ENCODE data around the gene PRDM16.

The PRDM16 gene

GRCh38 chr1:3423896-3424611 is 355.1 kb downstream of the PRDM16 start:
- in situ Hi-C loops (cut with MboI; ENCODE audit: low sequenced_read_pairs, unreplicated experiment): no loop called here
- no peak for DNase-seq (ENCODE audit: low spot score)
- TF ChIP-seq CTCF (IDR thresholded peaks at IDR 0.05; ENCODE audit: borderline replicate concordance, control extremely low read depth, extremely low read depth, insufficient read depth, missing control alignments): no peak

GRCh38 chr1:3425486-3426215 is 356.6 kb downstream of the PRDM16 start:
- in situ Hi-C loops (cut with MboI; ENCODE audit: low sequenced_read_pairs, unreplicated experiment): no loop called here
- no peak for TF ChIP-seq CTCF (IDR thresholded peaks at IDR 0.05; ENCODE audit: borderline replicate concordance, control extremely low read depth, extremely low read depth, insufficient read depth, missing control alignments)
- DNase-seq (ENCODE audit: low spot score): no peak

GRCh38 chr1:3426956-3427535 is 358.0 kb downstream of the PRDM16 start:
- no peak for DNase-seq (ENCODE audit: low spot score)
- TF ChIP-seq CTCF (IDR thresholded peaks at IDR 0.05; ENCODE audit: borderline replicate concordance, control extremely low read depth, extremely low read depth, insufficient read depth, missing control alignments): no peak
- in situ Hi-C loops (cut with MboI; ENCODE audit: low sequenced_read_pairs, unreplicated experiment): no loop called here

- in situ Hi-C loops (cut with MboI; ENCODE audit: low sequenced_read_pairs, unreplicated experiment): no loop called here
- TF ChIP-seq CTCF (IDR thresholded peaks at IDR 0.05; ENCODE audit: borderline replicate concordance, control extremely low read depth, extremely low read depth, insufficient read depth, missing control alignments): no peak
- no peak for DNase-seq (ENCODE audit: low spot score)
Measured at GRCh38 chr1:3427711-3428704, 359.0 kb downstream of the PRDM16 start.

GRCh38 chr1:3428899-3429298 is 359.9 kb downstream of the PRDM16 start:
- no peak for DNase-seq (ENCODE audit: low spot score)
- no peak for TF ChIP-seq CTCF (IDR thresholded peaks at IDR 0.05; ENCODE audit: borderline replicate concordance, control extremely low read depth, extremely low read depth, insufficient read depth, missing control alignments)
- in situ Hi-C loops (cut with MboI; ENCODE audit: low sequenced_read_pairs, unreplicated experiment): no loop called here

- no peak for DNase-seq (ENCODE audit: low spot score)
- no peak for TF ChIP-seq CTCF (IDR thresholded peaks at IDR 0.05; ENCODE audit: borderline replicate concordance, control extremely low read depth, extremely low read depth, insufficient read depth, missing control alignments)
- in situ Hi-C loops (cut with MboI; ENCODE audit: low sequenced_read_pairs, unreplicated experiment): no loop called here
Measured at GRCh38 chr1:3429320-3429719, 360.3 kb downstream of the PRDM16 start.
